Stimulated activated naive CD8-positive, alpha-beta T cell treated with anti-CD3 and anti-CD28 coated beads, Interleukin-15, Interleukin-2, amounts not matched to agents 100 ng/mL and 50 ng/mL, for 24 hours (primary cell): ENCODE measurements around the gene PRKCZ.

Experiments
- H3K27ac Mint-ChIP-seq: one replicate; pipeline ENCODE4 v1.8.0; 2021; ENCODE audit warnings: mild to moderate bottlenecking, mixed read lengths
- H3K27me3 Mint-ChIP-seq: one replicate; pipeline ENCODE4 v1.8.0; 2021; ENCODE audit warnings: mixed read lengths
- H3K36me3 Mint-ChIP-seq: one replicate; pipeline ENCODE4 v1.8.0; 2021; ENCODE audit warnings: low read depth, mixed read lengths
- H3K4me1 Mint-ChIP-seq: one replicate; pipeline ENCODE4 v1.8.0; 2021; ENCODE audit warnings: low read depth, mixed read lengths
- H3K4me3 Mint-ChIP-seq: one replicate; pipeline ENCODE4 v1.8.0; 2021; ENCODE audit warnings: mild to moderate bottlenecking, mixed read lengths
- H3K9me3 Mint-ChIP-seq: one replicate; pipeline ENCODE4 v1.8.0; 2021; ENCODE audit warnings: mixed read lengths

PRKCZ gene

DNA sequence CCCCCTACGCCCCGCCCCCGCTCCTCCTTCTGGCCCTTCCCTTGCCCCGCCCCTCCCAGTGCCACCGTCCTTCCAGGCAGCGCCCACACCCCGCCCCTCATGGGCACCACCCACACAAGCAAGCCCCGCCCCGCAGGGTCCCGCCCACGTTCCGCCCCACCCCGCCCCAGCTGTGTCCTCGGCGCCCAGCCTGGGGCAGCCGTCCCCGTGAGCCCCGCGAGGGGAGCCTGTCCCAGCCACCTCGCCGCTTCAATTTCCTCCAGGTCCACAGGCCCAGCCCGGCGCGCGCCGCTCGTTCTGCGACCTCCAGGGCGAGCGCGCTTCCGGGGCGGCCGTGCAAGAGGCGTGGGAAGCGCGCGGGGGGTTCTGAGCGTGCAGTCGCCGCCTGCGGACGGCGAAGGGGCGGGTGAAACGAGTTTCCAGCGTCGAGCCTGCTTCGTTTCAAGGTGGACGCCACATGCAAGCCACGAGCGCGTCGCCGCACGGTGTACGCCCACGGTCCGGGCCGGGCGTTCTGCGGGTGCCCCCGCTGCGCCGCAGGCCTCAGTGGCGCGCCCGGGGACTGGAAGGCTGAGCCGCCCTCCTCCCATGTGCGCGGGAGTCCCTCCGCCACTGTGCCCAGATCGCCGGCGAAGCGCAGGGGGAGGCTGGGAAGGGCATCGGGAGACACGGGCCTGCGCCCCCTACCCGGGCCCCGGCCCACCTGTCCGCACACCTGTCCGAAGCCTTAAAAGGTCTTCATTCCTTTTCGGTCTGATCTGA, 155.2 kb downstream of the PRKCZ start:
- Mint-ChIP-seq H3K36me3 (no peaks in the 10 kb centered on the region), H3K27ac (no peak overlapping the region)

DNA sequence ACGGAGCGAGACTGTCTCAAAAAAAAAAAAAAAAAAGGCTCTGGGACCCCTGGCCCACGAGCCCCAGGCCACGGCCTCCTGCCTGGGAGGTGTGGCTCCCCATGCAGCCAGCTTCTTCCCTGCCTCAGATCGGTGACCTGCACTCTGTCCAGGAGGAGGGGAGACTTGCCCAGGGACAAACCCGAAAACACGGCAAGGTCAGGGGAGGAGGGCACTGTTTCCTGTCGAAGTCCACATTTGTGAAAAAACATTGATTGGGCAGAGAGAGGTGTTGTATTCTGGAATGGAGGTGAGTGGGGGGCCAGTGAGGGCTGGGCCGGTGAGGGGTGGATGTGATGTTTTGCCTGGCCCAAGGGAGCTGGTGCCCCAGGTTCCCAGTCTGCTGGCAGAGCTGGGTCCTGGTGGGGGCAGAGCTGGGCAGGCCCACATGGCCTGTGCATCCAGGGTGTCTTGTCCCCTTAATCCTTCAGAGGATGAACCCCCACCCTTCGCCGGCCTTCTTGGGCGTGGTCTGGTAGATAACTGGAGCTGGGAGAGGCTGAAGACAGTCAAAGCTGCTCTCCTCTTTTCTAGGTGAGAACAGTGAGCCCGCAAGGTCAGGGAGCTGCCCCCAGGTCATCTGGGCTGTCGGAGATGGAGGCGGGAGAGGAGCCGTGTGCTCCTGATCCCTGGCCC, 156.7 kb downstream of the PRKCZ start:
- Mint-ChIP-seq H3K27ac (no peak overlapping the region), H3K4me3 (no peak overlapping the region), H3K4me1 (peaks cover 4% of the 10 kb centered on the region), H3K9me3 (no peaks in the 10 kb centered on the region), H3K36me3 (no peaks in the 10 kb centered on the region), H3K27me3 (no peaks in the 10 kb centered on the region)

More for the DNA sequence above, 155.2 kb downstream of the PRKCZ start:
- Mint-ChIP-seq H3K4me3 (peak overlapping the region; percentile 47), H3K27me3 (no peaks in the 10 kb centered on the region), H3K4me1 (peaks cover 8% of the 10 kb centered on the region), H3K9me3 (no peaks in the 10 kb centered on the region)

DNA sequence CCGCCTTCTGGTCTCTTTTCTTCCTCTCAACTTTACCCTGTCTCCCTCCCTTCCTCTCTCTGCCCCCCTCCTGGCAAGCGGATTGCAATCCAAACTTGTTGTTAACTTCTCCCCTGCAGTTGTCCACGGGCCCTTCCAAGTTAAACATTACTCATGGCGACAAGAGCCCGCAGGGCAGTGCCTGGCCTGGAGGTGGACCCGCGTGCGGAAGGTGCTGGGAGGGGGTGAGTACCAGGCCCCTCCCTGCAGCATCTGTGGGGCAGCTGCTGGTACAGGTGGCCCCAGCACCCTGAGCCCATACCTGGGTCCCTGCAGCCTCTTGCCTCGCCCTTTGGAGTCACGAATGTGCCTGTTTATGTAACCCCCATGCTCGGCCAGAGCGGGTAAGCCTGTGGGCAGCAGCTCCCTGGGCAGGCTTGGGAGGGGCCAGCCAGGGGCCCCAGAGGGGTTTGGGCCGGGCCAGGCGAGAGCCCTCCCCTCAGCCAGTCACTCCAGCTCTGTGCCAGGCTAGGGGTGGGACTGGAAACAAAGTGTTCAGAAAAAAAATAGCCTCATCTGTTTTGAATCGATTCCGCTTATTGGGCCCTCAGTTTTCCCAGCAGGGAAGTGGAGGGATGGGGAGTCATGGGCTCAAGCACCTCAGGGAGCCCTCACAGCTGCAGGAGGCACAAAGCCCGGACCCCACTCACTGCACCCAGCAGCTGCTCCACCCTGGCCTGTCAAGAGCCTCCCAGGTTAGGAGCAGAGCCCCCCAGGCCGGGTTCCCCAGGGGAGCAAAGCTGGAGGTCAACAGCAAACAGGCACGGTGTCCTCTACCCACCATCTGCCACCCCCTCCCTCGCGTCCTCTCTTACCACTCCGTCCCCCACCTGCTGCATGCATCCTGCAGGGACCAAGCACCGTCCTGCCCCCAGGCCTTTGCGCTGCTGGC, 158.4 kb downstream of the PRKCZ start:
- H3K36me3 Mint-ChIP-seq, result no peaks in the 10 kb centered on the region
- H3K4me1 Mint-ChIP-seq, result peaks cover 14% of the 10 kb centered on the region
- H3K27me3 Mint-ChIP-seq, result no peaks in the 10 kb centered on the region
- H3K9me3 Mint-ChIP-seq, result no peaks in the 10 kb centered on the region
- no peak overlapping the region for H3K27ac Mint-ChIP-seq
- H3K4me3 Mint-ChIP-seq, result no peak overlapping the region

DNA sequence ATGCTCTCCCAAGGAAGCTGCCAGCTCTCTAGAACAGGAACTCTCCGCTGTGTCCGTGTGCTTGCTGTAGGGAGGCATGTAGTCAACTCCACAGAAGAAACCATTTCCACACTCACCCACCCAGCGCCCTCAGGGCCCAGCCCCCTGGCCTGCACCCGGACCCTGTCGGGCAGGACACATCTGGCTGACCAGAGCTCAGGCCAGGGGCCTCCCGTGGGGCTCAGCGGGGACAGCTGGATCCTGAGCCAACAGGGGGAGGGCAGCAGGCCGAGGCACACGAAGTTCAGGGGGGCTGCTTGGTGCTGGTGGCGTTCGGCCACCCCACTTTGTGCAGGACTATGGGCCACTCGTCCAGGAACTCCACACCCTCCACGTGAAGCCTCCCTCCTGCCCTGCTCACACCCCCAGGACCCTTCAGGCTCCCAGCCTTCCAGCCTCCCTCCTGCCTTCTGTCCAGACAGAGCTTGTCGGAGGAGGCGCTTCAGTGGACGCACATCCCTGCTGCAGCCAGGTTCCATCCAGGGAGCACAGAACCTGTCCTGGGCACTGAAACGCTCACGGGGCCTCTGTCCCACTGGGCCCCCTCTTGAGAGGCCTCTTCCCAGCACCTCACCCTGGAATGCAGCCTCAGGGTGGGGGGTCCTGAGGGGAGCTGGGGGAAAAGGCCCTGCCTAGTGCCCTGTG, 159.3 kb downstream of the PRKCZ start:
- H3K36me3 Mint-ChIP-seq, result no peaks in the 10 kb centered on the region
- H3K27ac Mint-ChIP-seq, result no peak overlapping the region
- no peak overlapping the region for H3K4me3 Mint-ChIP-seq
- peaks cover 14% of the 10 kb centered on the region for H3K4me1 Mint-ChIP-seq
- no peaks in the 10 kb centered on the region for H3K9me3 Mint-ChIP-seq
- no peaks in the 10 kb centered on the region for H3K27me3 Mint-ChIP-seq

DNA sequence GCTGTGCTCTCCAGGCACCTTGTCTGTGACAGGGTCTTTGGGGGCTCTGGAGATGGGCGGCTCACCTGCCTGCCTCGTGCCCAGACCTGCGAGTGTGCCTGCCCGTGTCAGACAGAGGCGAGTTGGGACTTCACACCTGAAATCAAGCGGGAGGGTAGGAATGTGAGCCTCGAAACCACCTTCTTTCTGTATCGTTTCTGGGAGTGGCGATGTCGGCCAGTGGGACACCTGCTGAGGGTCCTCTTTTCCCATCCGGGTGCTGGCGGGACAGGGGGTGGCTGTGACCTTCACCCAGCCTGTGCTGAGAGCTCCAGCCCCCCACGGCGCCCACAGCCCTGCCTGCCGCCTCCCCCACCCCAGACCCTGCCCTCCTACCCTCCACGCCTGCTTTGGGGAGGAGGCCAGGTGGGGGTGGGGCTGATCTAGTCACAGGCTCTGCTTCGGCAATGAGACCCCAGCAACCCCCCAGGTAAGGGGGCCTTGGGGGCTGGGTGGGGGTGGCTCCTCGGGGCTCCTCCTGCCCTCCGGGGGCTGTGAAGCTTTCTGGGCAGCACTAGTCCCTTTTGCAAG, 160.0 kb downstream of the PRKCZ start:
- peaks cover 14% of the 10 kb centered on the region for H3K4me1 Mint-ChIP-seq
- H3K36me3 Mint-ChIP-seq, result no peaks in the 10 kb centered on the region
- no peaks in the 10 kb centered on the region for H3K9me3 Mint-ChIP-seq
- H3K27me3 Mint-ChIP-seq, result no peaks in the 10 kb centered on the region
- no peak overlapping the region for H3K27ac Mint-ChIP-seq
- H3K4me3 Mint-ChIP-seq, result no peak overlapping the region

GRCh38 chr1:2210786-2211185, 160.6 kb downstream of the PRKCZ start:
- no peaks in the 10 kb centered on the region for H3K36me3 Mint-ChIP-seq
- H3K4me3 Mint-ChIP-seq, result no peak overlapping the region
- H3K9me3 Mint-ChIP-seq, result no peaks in the 10 kb centered on the region
- H3K27ac Mint-ChIP-seq, result no peak overlapping the region
- H3K27me3 Mint-ChIP-seq, result no peaks in the 10 kb centered on the region
- peaks cover 13% of the 10 kb centered on the region for H3K4me1 Mint-ChIP-seq

DNA sequence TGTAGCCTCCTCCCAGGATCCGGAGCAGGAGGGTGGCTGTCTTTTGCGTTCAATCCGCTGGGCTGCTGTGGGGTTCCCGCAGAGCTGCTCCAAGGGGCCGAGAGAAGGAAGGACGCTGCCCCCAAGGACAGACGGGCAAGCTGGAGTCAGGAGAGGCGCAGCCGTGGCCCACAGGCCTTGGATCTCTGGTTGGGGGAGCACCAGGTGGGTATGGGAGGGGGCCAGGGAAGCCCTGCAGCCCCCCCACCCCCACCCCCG, 162.0 kb downstream of the PRKCZ start:
- H3K4me1 Mint-ChIP-seq, result peaks cover 10% of the 10 kb centered on the region
- no peak overlapping the region for H3K27ac Mint-ChIP-seq
- no peaks in the 10 kb centered on the region for H3K9me3 Mint-ChIP-seq
- no peaks in the 10 kb centered on the region for H3K36me3 Mint-ChIP-seq
- H3K4me3 Mint-ChIP-seq, result no peak overlapping the region
- no peaks in the 10 kb centered on the region for H3K27me3 Mint-ChIP-seq

- Mint-ChIP-seq H3K4me1 (peaks cover 10% of the 10 kb centered on the region), H3K4me3 (no peak overlapping the region), H3K36me3 (no peaks in the 10 kb centered on the region), H3K9me3 (no peaks in the 10 kb centered on the region), H3K27me3 (no peaks in the 10 kb centered on the region), H3K27ac (no peak overlapping the region)
These were observed 162.6 kb downstream of the PRKCZ start for GRCh38 chr1:2212532-2213491.

DNA sequence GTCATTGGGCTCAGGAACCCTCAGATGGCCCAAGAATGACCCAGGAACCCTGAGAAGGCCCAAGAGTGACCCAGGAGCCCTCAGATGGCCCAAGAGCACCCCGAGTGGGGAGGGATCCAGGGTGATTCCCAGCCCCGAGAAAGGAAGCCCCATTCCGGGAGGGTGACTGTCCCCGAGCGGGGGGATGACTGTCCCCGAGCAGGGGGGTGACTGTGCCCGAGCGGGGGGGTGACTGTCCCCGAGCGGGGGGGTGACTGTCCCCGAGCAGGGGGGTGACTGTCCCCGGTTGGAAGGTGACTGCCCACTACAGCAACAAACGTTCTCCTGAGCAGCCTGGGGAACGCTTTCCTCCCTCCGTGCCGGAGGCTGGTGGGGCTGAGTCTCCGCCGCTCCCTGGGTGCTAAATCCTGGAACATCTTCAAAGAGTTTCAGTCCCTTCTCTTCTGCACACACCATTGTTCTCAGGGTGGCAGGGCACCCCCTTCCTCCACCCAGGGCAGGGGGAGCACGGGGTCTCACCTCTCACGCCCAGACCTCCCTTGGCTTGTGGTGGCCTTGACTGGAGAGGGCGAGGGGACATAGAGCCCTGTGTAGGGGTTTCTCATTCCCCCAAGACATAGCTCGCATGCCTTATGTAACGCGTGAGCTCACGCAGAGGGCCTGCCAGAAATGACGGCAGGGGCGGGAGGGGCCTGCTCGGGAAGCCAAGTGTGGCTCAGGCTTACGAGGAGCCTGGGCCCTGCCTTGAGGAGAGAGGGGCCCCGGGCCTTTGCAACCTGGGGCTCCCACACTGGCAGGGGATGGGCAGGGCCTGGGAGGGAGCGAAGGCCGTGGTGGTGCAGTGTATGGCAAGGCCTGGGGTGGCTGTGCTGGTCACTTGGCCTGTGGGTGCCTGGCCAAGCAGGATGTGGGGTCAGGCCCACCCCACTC, 163.6 kb downstream of the PRKCZ start:
- Mint-ChIP-seq H3K27me3 (no peaks in the 10 kb centered on the region), H3K27ac (no peak overlapping the region), H3K36me3 (no peaks in the 10 kb centered on the region), H3K9me3 (no peaks in the 10 kb centered on the region), H3K4me1 (peaks cover 10% of the 10 kb centered on the region), H3K4me3 (no peak overlapping the region)

GRCh38 chr1:2214541-2215241, 164.5 kb downstream of the PRKCZ start:
- H3K27me3 Mint-ChIP-seq, result no peaks in the 10 kb centered on the region
- no peak overlapping the region for H3K27ac Mint-ChIP-seq
- H3K9me3 Mint-ChIP-seq, result no peaks in the 10 kb centered on the region
- no peaks in the 10 kb centered on the region for H3K36me3 Mint-ChIP-seq
- H3K4me1 Mint-ChIP-seq, result peaks cover 10% of the 10 kb centered on the region
- H3K4me3 Mint-ChIP-seq, result no peak overlapping the region

DNA sequence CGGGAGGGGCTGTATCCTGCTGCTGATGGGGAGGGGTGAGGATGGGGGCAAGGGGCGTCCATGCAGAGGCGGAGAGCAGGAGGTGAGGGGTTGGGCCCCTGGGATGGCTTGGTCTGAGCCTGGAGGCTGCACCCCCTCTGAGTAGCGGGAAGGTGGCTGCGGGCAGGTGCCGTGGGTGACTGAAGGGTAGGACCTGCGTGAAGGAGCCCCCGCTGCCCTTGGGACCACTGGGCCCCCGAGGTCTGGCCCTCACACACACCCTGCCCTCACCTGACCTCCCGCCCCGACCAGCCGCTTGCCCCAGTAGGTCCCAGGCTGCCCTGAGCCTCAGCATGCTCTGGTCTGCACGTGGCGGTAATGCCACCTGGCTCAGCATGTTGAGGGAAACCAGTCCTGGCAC, 165.1 kb downstream of the PRKCZ start:
- Mint-ChIP-seq H3K27ac (no peak overlapping the region), H3K4me1 (peaks cover 10% of the 10 kb centered on the region), H3K27me3 (no peaks in the 10 kb centered on the region), H3K36me3 (no peaks in the 10 kb centered on the region), H3K4me3 (no peak overlapping the region), H3K9me3 (no peaks in the 10 kb centered on the region)

GRCh38 chr1:2215909-2216766, 165.9 kb downstream of the PRKCZ start:
- Mint-ChIP-seq H3K27me3 (no peaks in the 10 kb centered on the region), H3K36me3 (no peaks in the 10 kb centered on the region), H3K9me3 (no peaks in the 10 kb centered on the region), H3K4me1 (peaks cover 10% of the 10 kb centered on the region), H3K27ac (no peak overlapping the region), H3K4me3 (no peak overlapping the region)
